Medulla oblongata (tissue), 1 donor: ENCODE data around the gene DTNBP1.

ENCODE experiments used
- DNase-seq: peaks from one replicate; pipeline ENCODE4 v3.0.0-alpha.2; 2015; ENCODE audit errors: extremely low spot score

Gene DTNBP1

GRCh38 chr6:15662326-15663129 lies at the start of gene DTNBP1:
Gene DTNBP1 (minus strand): TSS chr6:15663028. CDS start chr6:15662869, 159 bp downstream.
- DNase-seq, result peak; percentile 88

GRCh38 chr6:15709651-15710269 lies 46.9 kb upstream of the DTNBP1 start:
- DNase-seq, result no peak

DNA sequence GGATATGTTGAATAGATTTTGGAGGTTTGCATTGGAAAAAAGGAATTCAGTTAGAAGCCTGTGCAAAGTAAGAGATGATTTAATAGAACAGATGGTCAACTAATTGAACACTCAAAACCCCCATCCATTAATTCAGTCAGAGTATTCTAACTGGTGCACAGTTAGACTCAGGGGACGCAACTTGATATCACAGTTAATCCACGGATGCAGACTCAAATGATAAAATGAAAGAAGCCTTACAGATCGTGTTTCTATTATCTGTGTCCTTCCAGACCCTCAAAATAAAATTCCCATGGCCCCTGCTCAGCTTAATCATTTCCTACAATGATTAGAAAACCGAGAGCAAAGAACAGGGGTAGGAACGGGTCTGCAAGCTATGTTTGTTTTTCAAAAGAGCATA lies 45.4 kb upstream of the DTNBP1 start:
- no peak for DNase-seq

- no peak for DNase-seq
These were observed 43.2 kb upstream of the DTNBP1 start for GRCh38 chr6:15705981-15706380.

GRCh38 chr6:15698471-15698870 lies 35.6 kb upstream of the DTNBP1 start:
- DNase-seq, result no peak

DNA sequence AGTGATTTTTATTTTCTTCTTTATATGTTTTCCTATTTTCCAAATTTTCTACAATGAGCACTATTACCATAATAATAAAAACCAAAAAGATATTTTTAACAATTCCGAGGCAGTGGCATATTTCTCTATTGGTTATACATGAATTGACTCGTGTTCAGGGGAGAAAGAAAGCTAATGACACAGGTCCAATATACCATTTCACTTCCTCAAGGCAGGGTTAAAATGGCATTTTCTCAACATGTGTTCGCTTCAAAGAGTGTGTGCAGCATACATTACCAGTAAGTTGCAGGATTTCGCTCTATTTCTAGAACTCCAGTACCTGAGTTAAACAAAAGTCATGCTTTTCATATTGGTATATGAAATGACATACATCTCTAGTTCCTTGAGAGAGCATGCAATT lies 35.1 kb upstream of the DTNBP1 start:
- DNase-seq, result no peak

DNA sequence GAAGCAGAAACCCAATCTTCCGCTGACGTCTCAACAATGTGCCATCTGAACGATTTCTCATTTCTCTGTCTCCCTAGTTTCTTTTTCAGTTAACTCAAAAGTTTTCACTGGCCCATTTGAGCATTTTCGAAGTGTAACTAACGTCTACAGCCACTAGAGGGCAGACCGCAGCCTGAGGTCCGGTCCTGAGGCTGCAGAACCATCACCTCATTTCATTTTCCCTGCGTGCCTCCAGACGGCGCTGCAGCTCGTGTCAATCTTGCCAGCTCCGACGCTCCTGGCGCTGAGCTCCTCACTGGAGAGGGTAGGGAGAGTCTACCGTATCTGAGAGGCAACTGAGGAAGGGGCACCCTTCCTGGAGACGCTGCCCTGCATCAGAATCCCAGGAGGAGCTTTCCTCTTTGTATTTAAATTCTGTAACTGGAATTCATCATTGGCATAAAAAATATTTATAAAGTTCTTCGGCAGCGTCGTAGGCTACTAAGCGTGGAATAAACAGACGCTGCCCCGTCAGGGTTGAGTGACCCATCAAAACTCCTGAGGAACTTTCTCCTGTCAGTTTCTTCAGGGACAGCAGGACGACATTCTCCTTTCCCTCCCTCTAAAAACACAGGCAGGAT lies 28.5 kb upstream of the DTNBP1 start:
- DNase-seq, result peak; percentile 95

DNA sequence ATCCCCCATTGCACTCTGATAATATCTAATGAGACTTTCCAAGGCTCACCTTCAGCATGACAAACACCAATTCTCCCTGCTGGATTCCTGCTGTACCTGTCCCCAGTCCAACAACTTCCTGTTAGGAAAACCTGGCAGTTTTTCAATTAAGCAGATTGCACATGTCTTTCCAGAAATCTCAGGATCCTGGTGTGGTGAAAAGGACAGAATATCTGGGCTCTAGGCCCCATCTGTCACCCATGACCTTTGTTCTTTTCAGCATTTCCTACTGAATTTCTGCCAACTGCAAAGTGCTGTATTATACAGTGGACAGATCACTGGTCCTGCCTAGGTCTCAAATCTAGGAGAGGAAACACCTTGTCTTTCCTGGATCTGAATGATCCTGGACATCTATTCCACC lies 27.7 kb upstream of the DTNBP1 start:
- DNase-seq, result no peak

DNA sequence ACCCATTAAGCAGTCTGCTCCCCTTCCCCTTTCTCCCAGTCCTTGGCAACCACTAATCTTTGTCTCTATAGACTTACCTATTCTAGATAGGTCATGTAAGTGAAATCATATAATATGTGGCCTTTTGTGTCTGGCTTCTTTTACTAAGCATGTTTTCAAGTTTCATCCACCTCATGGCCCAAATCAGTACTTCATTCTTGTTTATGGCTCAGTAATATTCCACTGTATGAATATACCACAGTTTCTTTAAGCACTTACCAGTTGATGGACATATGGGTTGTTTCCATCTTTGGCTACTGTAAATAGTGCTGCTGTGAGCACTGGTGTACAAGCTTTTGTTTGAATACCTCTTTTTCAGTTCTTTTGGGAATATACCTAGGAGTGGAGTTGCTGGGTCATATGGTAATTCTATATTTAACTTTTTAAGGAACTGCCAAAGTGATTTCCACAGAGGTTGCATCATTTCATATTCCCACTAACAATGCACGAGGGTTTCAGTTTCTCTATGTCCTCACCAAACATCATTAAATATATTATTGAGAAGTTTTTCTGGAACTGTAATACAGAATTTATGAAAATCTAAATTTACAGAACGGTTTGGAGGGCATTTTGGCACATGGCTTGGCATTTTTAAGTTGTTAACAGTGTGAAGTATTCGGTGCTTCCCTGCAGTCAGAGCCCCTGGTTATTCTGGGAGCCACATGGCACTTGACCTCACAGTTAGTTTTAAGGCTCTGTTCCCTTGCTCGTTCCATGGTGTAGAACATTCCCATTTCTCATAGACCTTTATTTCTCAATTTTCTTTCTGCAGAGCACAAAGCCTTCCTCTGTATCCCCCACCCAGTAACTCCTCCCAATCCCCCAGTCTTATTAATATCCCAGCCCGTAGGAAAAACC lies 27.0 kb upstream of the DTNBP1 start:
- DNase-seq, result no peak

DNA sequence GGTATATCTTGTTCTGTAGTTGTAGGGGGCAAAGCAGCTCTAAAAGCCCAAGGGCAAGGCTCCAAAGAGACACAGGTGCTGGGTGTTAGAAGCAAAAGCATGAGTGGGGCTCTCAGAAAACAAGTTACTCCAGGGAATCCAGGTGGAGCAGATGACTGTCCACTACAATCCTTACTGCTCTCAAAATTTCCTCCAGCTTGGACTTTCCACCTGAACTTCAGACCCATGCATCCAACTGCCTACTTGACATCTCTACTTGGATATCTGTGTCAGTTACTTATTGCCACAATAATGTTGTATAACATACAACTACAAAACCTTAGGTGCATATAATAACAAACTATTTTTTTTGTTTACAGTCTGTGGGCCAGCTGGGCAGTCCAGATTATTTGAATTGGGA lies 22.8 kb upstream of the DTNBP1 start:
- DNase-seq, result no peak

GRCh38 chr6:15682965-15683822 lies 20.4 kb upstream of the DTNBP1 start:
- peak; percentile 20 for DNase-seq

- DNase-seq, result no peak
These were observed 19.1 kb upstream of the DTNBP1 start for GRCh38 chr6:15681946-15682345.

DNA sequence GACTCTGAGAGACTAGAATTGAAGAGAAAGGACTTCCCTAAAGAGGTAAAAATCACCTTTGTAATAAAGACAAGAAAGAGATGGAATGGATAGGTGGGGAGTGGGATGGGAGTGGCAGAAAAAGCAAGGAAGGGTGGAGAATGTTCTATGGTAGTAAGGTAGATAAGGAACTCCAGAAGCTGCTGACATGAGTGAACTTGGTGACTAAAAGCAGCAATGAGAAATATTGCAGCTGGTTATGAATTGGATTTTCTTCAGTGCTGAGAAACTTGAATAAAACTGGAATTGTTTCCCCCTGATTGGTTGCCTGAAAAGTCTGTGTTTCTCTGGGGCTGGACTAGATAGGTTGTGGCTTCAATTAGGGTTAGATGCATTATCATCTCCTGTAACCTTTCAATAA lies 15.7 kb upstream of the DTNBP1 start:
- DNase-seq, result no peak

DNA sequence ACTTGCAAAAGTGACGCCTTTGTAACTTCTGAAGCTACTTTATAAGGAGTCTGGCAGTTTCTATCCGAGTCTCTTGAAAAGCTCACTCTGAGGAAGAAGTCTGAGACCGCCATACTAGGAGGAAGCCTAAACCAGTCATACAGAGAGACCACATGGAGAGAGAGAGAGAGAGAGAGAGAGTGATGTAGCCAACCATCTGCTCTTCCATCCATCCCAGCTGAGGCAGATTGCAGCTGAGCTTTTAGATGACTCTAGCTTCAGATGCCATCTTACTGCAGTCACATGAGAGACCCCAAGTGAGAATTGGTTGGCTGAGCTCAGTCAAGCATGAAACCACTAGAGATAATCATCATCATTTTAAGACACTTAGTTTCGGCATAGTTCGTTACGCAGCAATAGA lies 15.0 kb upstream of the DTNBP1 start:
- no peak for DNase-seq

GRCh38 chr6:15675536-15676220 lies 12.8 kb upstream of the DTNBP1 start:
- DNase-seq, result peak; percentile 50

- DNase-seq, result peak; percentile 33
These were observed 12.0 kb upstream of the DTNBP1 start for GRCh38 chr6:15674690-15675386.

DNA sequence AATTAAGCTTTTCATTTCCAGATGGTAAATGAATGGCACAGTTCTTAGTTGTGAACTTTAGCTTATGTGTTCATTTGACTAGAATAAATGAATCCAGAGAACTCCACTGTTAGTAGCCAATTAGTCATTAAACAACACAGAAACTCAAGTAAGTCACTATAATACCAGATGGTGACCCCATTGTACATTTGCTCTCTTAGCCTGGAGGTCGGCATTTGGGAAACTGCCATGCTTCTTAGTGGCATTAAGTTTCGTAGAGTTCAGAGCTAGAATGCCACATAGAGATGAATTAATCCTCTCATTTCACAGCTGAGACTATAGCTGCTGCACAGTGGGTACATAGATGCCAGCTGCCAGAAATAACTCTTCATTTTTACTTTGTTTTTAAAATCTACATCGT lies 10.8 kb upstream of the DTNBP1 start:
- DNase-seq, result no peak

DNA sequence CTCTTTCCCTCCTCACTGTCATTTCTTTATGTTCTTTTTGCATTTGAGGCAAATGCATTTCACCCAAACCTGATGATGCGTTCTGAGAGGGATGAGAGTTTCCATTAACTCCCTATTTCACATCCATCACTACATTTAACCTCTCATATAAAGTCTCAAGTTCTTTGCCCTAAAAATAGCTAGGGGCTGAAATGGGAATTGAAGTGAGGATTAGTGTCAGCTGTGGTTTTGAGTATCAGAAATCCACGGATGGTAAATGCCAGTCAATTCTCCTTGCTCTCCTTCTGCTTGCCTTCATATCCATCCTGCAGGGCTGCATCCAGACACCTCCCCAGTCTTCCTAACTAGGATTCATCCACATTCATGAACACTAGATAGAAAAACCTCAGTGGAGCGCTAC lies 10.0 kb upstream of the DTNBP1 start:
- no peak for DNase-seq

DNA sequence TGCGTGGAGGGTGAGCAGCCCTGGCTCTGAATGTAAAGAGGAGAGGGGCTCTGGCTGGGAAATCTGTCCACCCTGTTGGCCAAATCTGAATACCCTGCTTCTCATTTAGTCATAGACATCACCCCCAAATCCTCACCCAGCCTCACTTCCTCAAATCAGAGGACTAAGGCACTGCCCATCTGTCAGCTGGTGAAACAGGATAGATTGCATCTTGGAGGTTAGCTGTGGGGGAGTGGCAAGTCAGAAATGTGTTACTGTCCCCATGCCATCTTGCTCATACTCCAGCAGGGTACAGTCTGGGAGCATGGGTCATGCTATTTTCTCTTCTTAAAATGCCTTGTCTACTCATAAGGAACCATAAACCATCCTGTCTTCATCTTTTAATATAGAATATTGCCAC lies 9.5 kb upstream of the DTNBP1 start:
- DNase-seq, result peak; percentile 17

GRCh38 chr6:15668918-15669317 lies 6.1 kb upstream of the DTNBP1 start:
- no peak for DNase-seq
